NCI-H510A (cell line): Measurements from ENCODE around the gene PGAM1.
"Not testable (repeated sequence)": the region's sequence is repeated elsewhere in the genome, so short reads cannot be mapped to it uniquely, and the experiment has no call there.

Experiments used
- DNase-seq: peaks from one replicate; lab custom pipeline; 2025; lab: John Stamatoyannopoulos, UW

Gene PGAM1

GRCh38 chr10:97459111-97459510, 33.1 kb downstream of the PGAM1 start:
- no peak for DNase-seq

GRCh38 chr10:97459933-97460332, 33.9 kb downstream of the PGAM1 start:
- no peak for DNase-seq

- DNase-seq = no peak
Observed at GRCh38 chr10:97462309-97462708, 36.3 kb downstream of the PGAM1 start.

- peak; percentile 65 for DNase-seq
Observed at GRCh38 chr10:97463363-97464132, 37.6 kb downstream of the PGAM1 start.

- DNase-seq = no peak
Observed at GRCh38 chr10:97464226-97464625, 38.2 kb downstream of the PGAM1 start.

GRCh38 chr10:97465982-97466381, 40.0 kb downstream of the PGAM1 start:
- no peak for DNase-seq

- DNase-seq = no peak
Observed at GRCh38 chr10:97466755-97467154, 40.8 kb downstream of the PGAM1 start.

- no peak for DNase-seq
Observed at GRCh38 chr10:97468162-97468561, 42.2 kb downstream of the PGAM1 start.

- not testable (repeated sequence) for DNase-seq
Observed at GRCh38 chr10:97468781-97469180, 42.8 kb downstream of the PGAM1 start.

- no peak for DNase-seq
Observed at GRCh38 chr10:97474918-97475317, 48.9 kb downstream of the PGAM1 start.

GRCh38 chr10:97475936-97476594, 50.1 kb downstream of the PGAM1 start:
- DNase-seq = no peak

- not testable (repeated sequence) for DNase-seq
Observed at GRCh38 chr10:97479410-97479809, 53.4 kb downstream of the PGAM1 start.

GRCh38 chr10:97479939-97480338, 53.9 kb downstream of the PGAM1 start:
- DNase-seq = no peak

- no peak for DNase-seq
Observed at GRCh38 chr10:97481071-97481470, 55.1 kb downstream of the PGAM1 start.

- no peak for DNase-seq
Observed at GRCh38 chr10:97482381-97482780, 56.4 kb downstream of the PGAM1 start.
